ENCODE results near the gene MLST8.
"Not testable (repeated sequence)": the region's sequence is repeated elsewhere in the genome, so short reads cannot be mapped to it uniquely, and the experiment has no call there.

GRCh38 chr16:2203119-2203688 lies 2.0 kb upstream of the MLST8 start:
- not testable (repeated sequence) for TF ChIP-seq SUZ12 (IDR thresholded peaks at IDR 0.05; ENCODE audit: extremely low read depth, insufficient read depth, insufficient read length); ZNF274 (IDR thresholded peaks at IDR 0.05; ENCODE audit: low read depth, low read length); YY1 (IDR thresholded peaks at IDR 0.05; ENCODE audit: insufficient read depth, insufficient read length)

Data from NT2/D1 (cell line).